Measurements from ENCODE around the gene NEK6.

Gene NEK6

GRCh38 chr9:124298646-124299235, 41.0 kb downstream of the NEK6 start:
- no peak for DNase-seq

- DNase-seq = no peak
Measured at GRCh38 chr9:124299515-124300090, 41.9 kb downstream of the NEK6 start.

- DNase-seq = no peak
Measured at GRCh38 chr9:124300312-124300711, 42.6 kb downstream of the NEK6 start.

- no peak for DNase-seq
Measured at GRCh38 chr9:124302921-124303320, 45.2 kb downstream of the NEK6 start.

GRCh38 chr9:124303762-124304161, 46.0 kb downstream of the NEK6 start:
- no peak for DNase-seq

GRCh38 chr9:124304285-124304684, 46.5 kb downstream of the NEK6 start:
- no peak for DNase-seq

- peak; percentile 45 for DNase-seq
Measured at GRCh38 chr9:124306098-124306735, 48.5 kb downstream of the NEK6 start.

GRCh38 chr9:124307379-124308030, 49.8 kb downstream of the NEK6 start:
- no peak for DNase-seq

GRCh38 chr9:124308606-124309491, 51.1 kb downstream of the NEK6 start:
- no peak for DNase-seq

- DNase-seq = peak; percentile 79
Measured at GRCh38 chr9:124309667-124310084, 51.9 kb downstream of the NEK6 start.

- no peak for DNase-seq
Measured at GRCh38 chr9:124311283-124311682, 53.5 kb downstream of the NEK6 start.

GRCh38 chr9:124312290-124313265, 54.8 kb downstream of the NEK6 start:
- no peak for DNase-seq

GRCh38 chr9:124313940-124314339, 56.2 kb downstream of the NEK6 start:
- DNase-seq = no peak

GRCh38 chr9:124315882-124316281, 58.1 kb downstream of the NEK6 start:
- no peak for DNase-seq

- peak; percentile 40 for DNase-seq
Measured at GRCh38 chr9:124320062-124320973, 62.6 kb downstream of the NEK6 start.

GRCh38 chr9:124321416-124321815, 63.7 kb downstream of the NEK6 start:
- DNase-seq = no peak

- no peak for DNase-seq
Measured at GRCh38 chr9:124321935-124322334, 64.2 kb downstream of the NEK6 start.

GRCh38 chr9:124322618-124323432, 65.1 kb downstream of the NEK6 start:
- no peak for DNase-seq

- no peak for DNase-seq
Measured at GRCh38 chr9:124323904-124324303, 66.2 kb downstream of the NEK6 start.

GRCh38 chr9:124325816-124326215, 68.1 kb downstream of the NEK6 start:
- no peak for DNase-seq
